HK-2 (cell line): ENCODE measurements around the gene PLK3.
A peak's percentile ranks its signal among the peaks of the same experiment; 100 is the strongest.
"Not testable (repeated sequence)": the region's sequence is repeated elsewhere in the genome, so short reads cannot be mapped to it uniquely, and the experiment has no call there.

Experiments
- DNase-seq: peaks from one replicate; pipeline ENCODE4 v3.0.0-alpha.2; 2018; ENCODE audit not compliant: unreplicated experiment

PLK3 gene

GRCh38 chr1:44799770-44800584 is at the start of gene PLK3:
Gene PLK3 (plus strand): TSS chr1:44800377. CDS start chr1:44800464, 87 bp downstream.
- DNase-seq = peak; percentile 98

GRCh38 chr1:44757420-44757819 is 42.8 kb upstream of the PLK3 start:
- DNase-seq = no peak

- DNase-seq = no peak
Measured at GRCh38 chr1:44759077-44759476, 41.1 kb upstream of the PLK3 start.

- DNase-seq = no peak
Measured at GRCh38 chr1:44760876-44761275, 39.3 kb upstream of the PLK3 start.

GRCh38 chr1:44766421-44766820 is 33.8 kb upstream of the PLK3 start:
- not testable (repeated sequence) for DNase-seq

- peak; percentile 88 for DNase-seq
Measured at GRCh38 chr1:44775078-44775929, 24.9 kb upstream of the PLK3 start, which contains the start of gene RPS8. Gene RPS8 (plus strand): TSS chr1:44775540. CDS start chr1:44775597, 57 bp downstream.

- no peak for DNase-seq
Measured at GRCh38 chr1:44775930-44776729, 24.0 kb upstream of the PLK3 start.

- DNase-seq = no peak
Measured at GRCh38 chr1:44776730-44777068, 23.5 kb upstream of the PLK3 start.

GRCh38 chr1:44777547-44777946 is 22.6 kb upstream of the PLK3 start:
- no peak for DNase-seq

GRCh38 chr1:44777969-44778635 is 22.1 kb upstream of the PLK3 start:
- DNase-seq = no peak

- no peak for DNase-seq
Measured at GRCh38 chr1:44778705-44779576, 21.2 kb upstream of the PLK3 start.

GRCh38 chr1:44780583-44781121 is 19.5 kb upstream of the PLK3 start:
- DNase-seq = no peak

- no peak for DNase-seq
Measured at GRCh38 chr1:44783697-44784093, 16.5 kb upstream of the PLK3 start.

GRCh38 chr1:44784094-44785028 is 15.8 kb upstream of the PLK3 start:
- no peak for DNase-seq

GRCh38 chr1:44785029-44785380 is 15.2 kb upstream of the PLK3 start:
- no peak for DNase-seq

- no peak for DNase-seq
Measured at GRCh38 chr1:44785501-44786137, 14.6 kb upstream of the PLK3 start.

- DNase-seq = no peak
Measured at GRCh38 chr1:44786138-44786840, 13.9 kb upstream of the PLK3 start.

GRCh38 chr1:44786841-44787426 is 13.2 kb upstream of the PLK3 start:
- no peak for DNase-seq
